ENCODE measurements around the gene EIF5A. TPM values are rescaled to one million over a fixed set of nuclear protein-coding genes. Genes with fewer than 3 reads are reported as not detected.

The EIF5A gene
- polyA plus RNA-seq (ENCODE audit: insufficient read depth in 1 of 5, insufficient read length in 5 of 5, low replicate concordance in 1 of 5) = 100 to 1,000 TPM; 224 to 373 (median 229) TPM
- long read RNA-seq, donor 1, transcript EIF5A-210 (2 exons, 609 nt) = minor isoform, 8 of 204 reads
- long read RNA-seq, donor 1, transcript EIF5A-205 (6 exons, 1,271 nt) = minor isoform, 7 of 204 reads
- long read RNA-seq, donor 1, transcript EIF5A-202 (6 exons, 1,511 nt) = major isoform, 161 of 204 reads
- long read RNA-seq, donor 1, partial matches to known transcripts = 25 of 204 reads
- long read RNA-seq, donor 1, other reads (novel, unspliced or antisense) = 0 of 204 reads
- long read RNA-seq, donor 2, transcript EIF5A-205 (6 exons, 1,271 nt) = minor isoform, 7 of 110 reads
- long read RNA-seq, donor 2, transcript EIF5A-202 (6 exons, 1,511 nt) = major isoform, 89 of 110 reads
- long read RNA-seq, donor 2, transcript EIF5A-201 (6 exons, 1,256 nt) = minor isoform, 6 of 110 reads
- long read RNA-seq, donor 2, partial matches to known transcripts = 6 of 110 reads
- long read RNA-seq, donor 2, other reads (novel, unspliced or antisense) = 0 of 110 reads
- long read RNA-seq, donor 3, transcript EIF5A-205 (6 exons, 1,271 nt) = minor isoform, 6 of 259 reads
- long read RNA-seq, donor 3, transcript EIF5A-202 (6 exons, 1,511 nt) = major isoform, 123 of 259 reads
- long read RNA-seq, donor 3, partial matches to known transcripts = 76 of 259 reads
- long read RNA-seq, donor 3, other reads (novel, unspliced or antisense) = 50 of 259 reads
- long read RNA-seq, donor 4, transcript EIF5A-202 (6 exons, 1,511 nt) = major isoform, 68 of 81 reads
- long read RNA-seq, donor 4, partial matches to known transcripts = 8 of 81 reads
- long read RNA-seq, donor 4, other reads (novel, unspliced or antisense) = 0 of 81 reads
- long read RNA-seq, donor 5, transcript EIF5A-210 (2 exons, 609 nt) = minor isoform, 6 of 179 reads
- long read RNA-seq, donor 5, transcript EIF5A-202 (6 exons, 1,511 nt) = major isoform, 145 of 179 reads
- long read RNA-seq, donor 5, transcript EIF5A-205 (6 exons, 1,271 nt) = minor isoform, 12 of 179 reads
- long read RNA-seq, donor 5, partial matches to known transcripts = 13 of 179 reads
- long read RNA-seq, donor 5, other reads (novel, unspliced or antisense) = 0 of 179 reads
- long read RNA-seq, donor 6, transcript EIF5A-201 (6 exons, 1,256 nt) = minor isoform, 6 of 161 reads
- long read RNA-seq, donor 6, transcript EIF5A-205 (6 exons, 1,271 nt) = minor isoform, 8 of 161 reads
- long read RNA-seq, donor 6, transcript EIF5A-202 (6 exons, 1,511 nt) = major isoform, 129 of 161 reads
- long read RNA-seq, donor 6, partial matches to known transcripts = 14 of 161 reads
- long read RNA-seq, donor 6, other reads (novel, unspliced or antisense) = 0 of 161 reads
- long read RNA-seq, donor 7, transcript EIF5A-202 (6 exons, 1,511 nt) = major isoform, 152 of 717 reads
- long read RNA-seq, donor 7, transcript EIF5A-210 (2 exons, 609 nt) = minor isoform, 5 of 717 reads
- long read RNA-seq, donor 7, transcript EIF5A-205 (6 exons, 1,271 nt) = minor isoform, 6 of 717 reads
- long read RNA-seq, donor 7, partial matches to known transcripts = 518 of 717 reads
- long read RNA-seq, donor 7, other reads (novel, unspliced or antisense) = 32 of 717 reads
- long read RNA-seq, donor 8, transcript EIF5A-202 (6 exons, 1,511 nt) = major isoform, 72 of 82 reads
- long read RNA-seq, donor 8, partial matches to known transcripts = 0 of 82 reads
- long read RNA-seq, donor 8, other reads (novel, unspliced or antisense) = 0 of 82 reads

DNA sequence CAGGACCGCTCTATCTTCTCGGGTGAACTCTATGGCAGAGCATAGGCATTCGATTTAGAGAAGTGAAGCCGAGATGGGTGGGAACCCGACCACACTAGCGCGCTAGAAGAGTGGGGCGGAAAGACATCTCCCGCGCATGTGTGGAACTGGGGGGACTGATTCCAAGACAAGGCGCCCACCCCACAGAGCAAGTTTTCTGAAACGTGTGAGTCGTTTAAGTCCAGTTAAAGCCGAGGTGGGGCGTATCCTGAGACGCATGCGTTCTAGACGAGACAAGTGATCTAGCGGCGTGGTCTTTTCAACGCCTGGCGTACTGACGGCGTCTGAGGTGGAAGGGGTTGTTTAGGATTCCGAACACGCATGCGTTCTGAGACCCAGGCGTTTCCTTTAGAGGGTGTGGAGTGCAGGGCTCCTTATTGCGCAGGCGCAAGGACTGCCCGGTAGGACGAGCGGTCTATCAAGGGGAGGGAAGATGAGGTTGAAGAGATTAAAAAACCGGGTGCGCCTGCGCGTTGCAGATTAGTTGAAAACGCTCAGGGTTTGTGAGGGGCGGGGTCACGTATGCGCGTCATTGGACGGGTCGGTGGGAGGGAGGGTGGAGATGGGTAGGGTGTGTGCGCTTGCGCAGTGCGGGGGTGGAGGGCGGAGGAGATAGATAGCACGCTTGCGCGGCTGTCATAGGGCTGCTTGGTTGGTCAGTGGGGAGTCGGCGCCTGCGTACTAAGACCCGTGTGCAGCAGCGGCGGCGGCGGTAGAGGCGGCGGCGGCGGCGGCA lies at the start of gene EIF5A:
Gene EIF5A (plus strand): TSS at position 718 of the 775 bp plus-strand sequence. CDS start 2,008 bp downstream, outside the sequence.
- peak; percentile 100 for DNase-seq

DNA sequence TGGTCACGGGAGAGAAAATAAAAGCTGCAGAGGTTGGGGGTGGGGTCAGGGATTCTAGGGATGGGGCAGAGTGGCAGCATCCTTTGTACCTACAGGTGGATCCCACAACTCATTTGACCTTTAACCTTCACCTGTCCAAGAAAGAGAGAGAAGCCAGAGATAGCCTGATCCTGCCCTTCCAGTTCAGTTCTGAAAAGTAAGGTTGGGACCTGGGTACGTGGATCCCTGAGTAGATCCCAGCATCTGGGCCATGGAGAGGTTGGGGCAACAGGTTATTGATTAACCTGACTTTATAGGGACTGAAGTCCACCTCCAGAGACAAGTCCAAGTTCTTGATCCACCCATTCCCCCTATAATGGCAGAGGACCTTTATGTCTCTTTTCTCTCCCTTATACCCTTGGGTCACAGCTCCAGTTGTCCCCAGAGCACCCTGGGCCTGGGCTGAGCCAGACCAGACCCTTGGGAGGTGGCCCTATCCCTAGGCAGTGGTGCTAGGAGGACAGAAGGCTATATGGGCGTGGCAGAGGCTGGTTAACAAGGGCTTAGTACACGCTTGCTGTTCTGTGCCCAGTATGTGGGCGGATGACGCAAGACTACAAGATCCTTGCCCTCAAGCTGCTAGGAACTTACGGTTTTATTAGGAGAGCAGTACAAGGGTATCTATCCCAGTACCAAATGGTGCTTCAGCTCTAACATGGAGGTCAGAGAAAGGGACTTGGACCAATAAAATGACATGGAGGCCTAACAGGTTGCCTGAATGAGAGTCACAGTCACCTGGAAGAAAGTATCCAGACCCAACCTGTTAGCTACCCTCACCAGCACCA lies 48.5 kb upstream of the EIF5A start:
- no peak for DNase-seq

DNA sequence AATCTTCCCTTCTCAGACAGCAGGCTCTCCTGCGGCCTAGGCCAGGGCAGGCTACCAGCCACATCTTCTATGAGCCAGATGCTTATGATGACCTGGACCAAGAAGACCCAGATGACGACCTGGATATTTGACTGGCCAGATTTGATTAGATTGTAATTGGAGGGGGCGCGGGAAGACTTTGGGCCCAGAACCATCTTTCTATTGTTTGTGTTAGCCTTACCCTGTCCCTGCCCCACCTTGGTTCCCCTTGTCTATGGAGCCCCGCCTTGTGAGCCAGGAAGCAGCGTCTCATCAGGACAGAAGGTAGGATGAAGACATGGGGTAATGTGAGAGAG lies 47.9 kb upstream of the EIF5A start:
- no peak for DNase-seq

DNA sequence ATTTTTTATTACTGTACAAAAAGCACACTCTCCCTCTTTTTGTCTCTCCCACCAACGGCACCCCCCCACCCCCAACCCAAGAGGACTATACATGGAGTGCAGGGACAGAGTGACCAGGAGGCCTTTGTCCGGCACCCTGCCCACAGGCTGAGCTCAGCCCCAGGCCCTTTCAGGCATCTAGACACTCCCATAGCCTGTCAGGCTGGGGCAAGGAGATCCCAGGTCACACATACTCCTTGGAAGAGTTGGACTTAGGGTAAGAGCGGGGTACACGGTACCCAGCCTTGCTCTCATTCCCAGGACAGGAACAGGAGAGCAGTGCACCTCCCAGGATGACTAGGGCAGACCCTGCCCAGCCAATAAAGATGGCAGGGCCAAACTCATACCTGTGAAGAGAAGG lies 47.3 kb upstream of the EIF5A start:
- no peak for DNase-seq

DNA sequence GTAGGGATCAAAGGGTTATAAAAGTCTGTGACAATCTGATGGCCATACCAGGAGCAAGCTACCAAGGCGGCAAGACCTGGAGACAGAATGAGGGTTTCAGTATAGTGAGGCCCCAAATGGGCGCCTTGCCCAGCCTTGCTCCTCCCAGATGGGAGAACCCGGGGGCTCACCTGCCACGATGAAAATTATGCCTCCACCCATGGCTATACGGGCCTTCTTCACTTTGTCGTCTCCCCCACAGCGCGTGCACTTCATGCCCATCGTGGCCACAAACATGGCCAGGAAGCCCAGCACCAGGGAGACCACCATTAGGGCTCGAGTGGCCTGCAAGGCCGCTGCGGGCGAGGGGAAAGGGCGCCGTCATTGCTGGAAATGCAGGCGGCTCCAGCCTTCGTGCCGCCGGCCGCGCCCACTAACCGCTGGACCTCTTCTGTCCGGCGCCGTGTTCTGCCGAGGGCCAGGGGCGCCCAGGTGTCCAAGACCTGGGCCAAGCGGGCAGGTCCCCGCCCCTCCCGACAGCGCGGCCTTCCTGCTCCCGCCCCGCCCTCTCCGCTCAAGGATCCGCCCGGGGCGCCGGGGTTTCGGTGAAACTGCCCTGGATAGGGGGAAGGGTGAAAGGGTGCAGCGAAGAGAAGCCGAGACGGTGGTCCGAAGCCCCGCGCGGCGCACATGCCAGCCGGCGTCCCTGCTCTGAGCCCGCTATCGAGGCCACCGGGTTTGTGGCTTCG lies 46.6 kb upstream of the EIF5A start:
- DNase-seq = peak; percentile 32 to 43

DNA sequence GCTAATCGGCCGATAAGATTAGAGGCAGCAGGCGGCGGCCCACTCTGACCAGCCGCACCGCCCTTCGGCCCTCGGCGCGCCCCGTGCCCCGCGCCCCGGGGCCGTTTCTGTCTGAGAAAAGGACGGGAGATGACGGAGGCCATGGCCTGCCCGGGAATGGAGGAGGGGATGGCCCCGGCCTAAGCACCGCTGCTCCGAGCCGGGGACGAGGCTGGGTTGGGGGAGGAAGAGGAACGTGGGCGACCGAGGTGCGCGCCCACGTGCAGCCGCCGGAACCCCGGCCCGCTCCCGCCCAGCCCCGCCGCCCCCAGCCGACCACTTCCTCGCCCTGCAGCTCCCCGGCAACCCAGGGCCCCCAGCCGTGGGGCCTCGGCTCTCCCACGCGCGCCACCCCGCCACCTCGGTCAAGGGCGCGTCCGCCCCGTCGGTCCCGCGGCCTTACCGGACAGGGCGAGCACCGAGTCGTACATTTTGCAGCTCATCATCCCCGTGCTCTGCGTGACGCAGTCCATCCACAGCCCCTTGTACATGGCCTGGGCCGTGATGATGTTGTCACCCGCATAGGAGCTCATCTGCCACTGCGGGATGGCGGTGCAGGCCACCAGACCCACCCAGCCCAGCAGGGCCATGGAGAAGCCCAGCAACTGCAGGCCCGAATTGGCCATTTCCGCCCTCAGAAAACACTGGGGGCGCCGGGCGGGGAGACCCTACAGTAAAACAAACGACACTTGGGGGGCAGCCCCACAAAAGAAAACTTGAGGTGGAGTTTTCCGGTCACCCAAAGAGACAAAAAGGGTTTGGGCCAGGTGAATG lies 45.8 kb upstream of the EIF5A start:
- DNase-seq = no peak

DNA sequence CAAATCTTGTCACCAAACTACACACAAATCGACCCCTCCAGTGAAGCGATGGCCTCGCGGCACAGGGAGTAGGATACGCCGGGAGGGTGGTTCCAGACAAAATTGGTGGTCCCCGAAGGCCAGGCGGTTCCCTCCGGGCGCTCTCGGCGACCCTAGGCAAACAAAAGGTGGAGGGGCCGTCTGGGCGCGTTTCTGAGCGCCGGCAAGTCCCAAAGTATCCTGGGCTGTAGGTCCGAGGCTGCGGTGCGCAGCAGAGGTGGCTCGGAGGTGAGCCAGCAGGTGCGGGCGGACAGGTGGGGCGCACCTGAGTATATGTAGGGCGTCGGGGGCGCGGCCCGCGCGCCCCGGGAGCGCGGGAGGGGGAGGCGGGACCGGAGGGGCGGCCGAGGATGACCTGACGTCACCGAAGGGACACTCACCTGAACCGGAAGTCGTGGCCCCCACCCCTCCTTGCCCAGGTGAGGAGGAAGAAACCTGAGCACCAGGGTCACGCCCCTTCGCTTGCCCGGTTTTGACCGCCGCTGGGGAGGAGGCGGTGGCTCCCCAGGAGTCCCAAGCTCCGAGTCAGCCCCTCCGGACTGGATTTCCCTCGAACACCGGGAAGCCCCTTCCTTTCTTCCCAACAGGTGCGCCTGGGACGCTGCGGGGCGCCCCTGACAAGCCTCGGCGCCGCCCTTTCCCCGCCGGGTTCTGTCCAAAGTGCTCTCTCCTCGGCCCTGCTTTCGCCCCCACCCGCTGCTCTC lies 45.1 kb upstream of the EIF5A start, which contains the start of gene CLDN7:
Gene CLDN7 (minus strand): TSS at position 287 of the 743 bp plus-strand sequence. CDS start 435 bp downstream, outside the sequence.
- DNase-seq = peak; percentile 73 to 81

DNA sequence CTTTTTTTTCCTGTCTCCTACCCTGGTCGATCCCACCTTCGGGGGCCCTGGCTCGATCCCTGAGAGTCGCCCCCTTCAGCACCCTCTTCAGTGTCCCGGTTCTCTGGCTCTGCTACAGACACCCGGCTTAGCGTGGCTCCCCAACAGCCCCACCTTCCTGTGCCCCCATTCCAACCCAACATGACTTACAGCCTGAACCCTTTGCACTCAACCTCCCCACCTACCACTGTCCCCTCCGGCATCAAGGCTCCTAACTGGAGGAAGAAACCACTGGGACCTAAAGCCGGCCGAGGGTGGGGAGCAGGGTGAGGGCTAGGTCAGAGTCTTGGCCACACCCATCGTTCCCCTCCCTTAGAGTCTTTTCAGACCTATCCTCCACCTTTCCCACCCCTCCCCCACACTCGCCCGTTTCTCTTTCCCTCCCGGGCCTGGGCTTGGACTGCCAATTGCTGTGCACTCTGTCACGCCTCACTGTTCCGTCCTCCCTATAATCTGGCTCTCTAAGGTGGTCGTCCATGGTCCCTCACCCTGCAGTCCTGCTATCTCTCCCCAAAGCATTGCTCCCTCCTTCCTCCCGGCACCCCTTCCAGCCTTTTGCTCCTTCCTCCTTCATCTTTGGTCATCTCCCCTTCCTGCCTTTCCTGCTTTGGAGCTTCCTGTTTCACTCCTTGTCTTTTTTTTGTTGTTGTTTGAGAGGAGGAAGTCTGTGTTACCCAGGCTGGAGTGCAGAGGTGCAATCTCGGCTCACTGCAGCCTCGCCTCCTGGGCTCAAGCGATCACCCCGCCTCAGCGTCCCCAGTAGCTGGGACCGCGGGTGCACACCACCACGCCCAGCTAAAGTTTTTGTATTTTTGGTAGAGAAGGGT lies 44.3 kb upstream of the EIF5A start:
- DNase-seq = peak; percentile 27 to 28

DNA sequence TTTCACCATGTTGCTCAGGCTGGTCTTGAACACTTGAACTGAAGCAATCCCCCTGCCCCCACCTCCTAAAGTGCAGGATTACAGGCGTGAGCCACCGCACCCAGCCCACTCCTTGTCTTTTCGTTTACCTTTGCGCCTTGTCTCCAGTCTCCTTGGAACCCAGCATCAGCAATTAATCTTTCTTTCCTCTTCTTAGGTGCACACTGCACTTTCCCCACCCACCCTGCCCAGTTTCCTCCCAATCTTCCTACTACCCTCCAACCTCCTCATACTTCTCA lies 43.7 kb upstream of the EIF5A start:
- no peak for DNase-seq

DNA sequence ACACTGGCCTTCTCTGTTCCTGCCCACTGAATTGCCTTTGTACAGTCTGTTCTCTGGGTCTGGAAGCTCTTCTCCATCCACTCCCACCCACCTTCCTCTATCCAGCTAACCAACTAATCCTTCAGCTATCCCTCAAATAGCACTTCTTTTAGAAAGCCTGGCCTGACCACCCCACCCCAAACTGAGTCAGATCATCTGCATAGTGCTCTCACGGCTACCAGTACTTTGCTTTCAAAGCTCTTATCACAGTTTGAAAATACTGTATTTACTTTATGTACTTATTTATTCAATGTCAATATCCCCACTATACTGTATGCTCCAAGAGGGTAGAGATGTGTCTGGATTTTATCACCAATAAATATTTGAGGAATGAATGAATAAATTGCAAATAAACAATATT lies 40.6 kb upstream of the EIF5A start:
- no peak for DNase-seq

DNA sequence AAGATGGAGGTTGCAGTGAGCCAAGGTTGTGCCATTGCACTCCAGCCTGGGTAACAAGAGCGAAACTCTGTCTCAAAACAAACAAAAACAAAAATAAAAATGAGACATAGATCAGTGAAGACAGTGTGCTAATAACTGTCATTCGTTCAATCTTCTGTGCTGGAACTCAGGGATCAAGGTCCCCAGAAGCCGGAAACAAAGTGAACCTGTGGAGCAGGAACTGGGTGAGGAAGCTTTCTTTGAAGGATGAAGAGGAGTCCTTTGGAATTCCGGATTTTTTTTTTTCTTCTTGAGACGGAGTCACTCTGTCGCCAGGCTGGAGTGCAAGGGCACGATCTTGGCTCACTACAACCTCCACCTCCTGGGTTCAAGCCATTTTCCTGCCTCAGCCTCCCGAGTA lies 28.0 kb upstream of the EIF5A start:
- DNase-seq = no peak

DNA sequence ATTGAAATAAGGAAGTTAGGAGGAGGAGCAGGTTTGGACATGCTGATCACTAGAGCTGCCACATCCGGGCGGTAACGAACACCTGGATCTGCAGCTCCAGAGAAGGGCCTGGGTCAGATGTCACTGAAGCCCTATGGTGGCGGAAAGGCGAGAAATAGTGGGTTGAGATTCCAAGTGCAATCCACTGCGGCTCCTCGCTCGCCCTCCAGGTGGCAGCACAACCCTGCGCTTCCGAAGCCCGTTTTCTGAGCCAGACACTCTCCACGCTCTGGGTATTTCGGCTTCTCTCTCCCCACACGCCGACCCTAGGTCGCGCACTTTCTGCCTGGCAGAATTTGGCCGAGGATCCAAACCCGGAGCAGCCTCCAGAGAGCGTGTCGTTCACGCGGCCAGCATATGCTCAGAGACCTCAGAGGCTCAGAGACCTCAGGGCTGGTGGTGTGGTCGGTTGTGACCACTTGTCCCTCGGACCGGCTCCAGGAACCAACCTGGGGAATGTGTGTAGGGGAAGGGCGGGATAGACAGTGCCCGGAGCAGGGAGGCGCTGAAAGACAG lies 26.8 kb upstream of the EIF5A start:
- DNase-seq = peak; percentile 76 to 82

DNA sequence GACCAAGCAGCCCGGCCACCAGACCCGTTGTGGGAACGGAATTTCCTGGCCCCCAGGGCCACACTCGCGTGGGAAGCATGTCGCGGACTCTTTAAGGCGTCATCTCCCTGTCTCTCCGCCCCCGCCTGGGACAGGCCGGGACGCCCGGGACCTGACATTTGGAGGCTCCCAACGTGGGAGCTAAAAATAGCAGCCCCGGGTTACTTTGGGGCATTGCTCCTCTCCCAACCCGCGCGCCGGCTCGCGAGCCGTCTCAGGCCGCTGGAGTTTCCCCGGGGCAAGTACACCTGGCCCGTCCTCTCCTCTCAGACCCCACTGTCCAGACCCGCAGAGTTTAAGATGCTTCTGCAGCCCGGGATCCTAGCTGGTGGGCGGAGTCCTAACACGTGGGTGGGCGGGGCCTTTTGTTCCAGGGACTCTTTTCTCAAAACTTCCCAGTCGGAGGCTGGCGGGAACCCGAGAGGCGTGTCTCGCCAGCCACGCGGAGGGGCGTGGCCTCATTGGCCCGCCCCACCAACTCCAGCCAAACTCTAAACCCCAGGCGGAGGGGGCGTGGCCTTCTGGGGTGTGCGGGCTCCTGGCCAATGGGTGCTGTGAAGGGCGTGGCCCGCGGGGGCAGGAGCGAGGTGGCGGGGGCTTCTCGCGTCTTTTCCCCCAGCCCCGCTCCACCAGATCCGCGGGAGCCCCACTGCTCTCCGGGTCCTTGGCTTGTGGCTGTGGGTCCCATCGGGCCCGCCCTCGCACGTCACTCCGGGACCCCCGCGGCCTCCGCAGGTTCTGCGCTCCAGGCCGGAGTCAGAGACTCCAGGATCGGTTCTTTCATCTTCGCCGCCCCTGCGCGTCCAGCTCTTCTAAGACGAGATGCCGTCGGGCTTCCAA lies 26.1 kb upstream of the EIF5A start, which contains the start of gene SLC2A4:
Gene SLC2A4 (plus strand): TSS at position 645 of the 879 bp plus-strand sequence. CDS start 217 bp downstream, at position 862.
- peak; percentile 87 to 89 for DNase-seq

Measured in right lung (tissue), 10 donors.